A673 (cell line): ENCODE data around the gene RAB3C. TPM values are rescaled to one million over a fixed set of nuclear protein-coding genes. Genes with fewer than 3 reads are reported as not detected.

ENCODE experiments used
- BruUV-seq: library from RNA; stranded (reverse); fragments of 400-500 nt; replicated peaks from 2 replicates; lab custom pipeline; 2021; lab: Mats Ljungman, UMichigan
- CTCF ChIA-PET: fragments of 300-600 bp; sonication (Branson Sonifier 250); formaldehyde crosslinking; loops from one replicate; lab custom pipeline; 2022; ENCODE audit warnings: antibody characterized with exemption; lab: Charles Lee
- POLR2A ChIA-PET: fragments of 300-600 bp; sonication (Branson Sonifier 250); formaldehyde crosslinking; loops from one replicate; lab custom pipeline; 2022; ENCODE audit warnings: antibody characterized with exemption; ENCODE audit not compliant: low non-redundant PET; lab: Charles Lee
- DNase-seq: peaks from one replicate; pipeline ENCODE4 v3.0.0-alpha.2; 2015; ENCODE audit warnings: low spot score
- H3K27ac ChIP-seq: fragments of 200-600 bp; sonication (generic); 2 replicates; pipeline ENCODE4 v1.5.1; 2016; ENCODE audit warnings: mixed run types, low read depth, mild to moderate bottlenecking, mixed read lengths, antibody characterized with exemption, low read length; ENCODE audit not compliant: poor library complexity, severe bottlenecking
- H3K27me3 ChIP-seq: fragments of 200-600 bp; sonication (generic); replicated peaks from 2 replicates; pipeline ENCODE4 v1.6.1; 2017; ENCODE audit warnings: mixed run types, low read depth, mild to moderate bottlenecking, mixed read lengths, antibody characterized with exemption, low read length; ENCODE audit not compliant: insufficient read depth, poor library complexity
- H3K36me3 ChIP-seq: fragments of 200-600 bp; sonication (generic); 2 replicates; pipeline ENCODE4 v1.6.1; 2016; ENCODE audit warnings: mixed run types, mild to moderate bottlenecking, mixed read lengths, antibody characterized with exemption, low read length; ENCODE audit not compliant: insufficient read depth, poor library complexity, severe bottlenecking
- H3K4me1 ChIP-seq: fragments of 200-600 bp; sonication (generic); 2 replicates; pipeline ENCODE4 v1.6.1; 2017; ENCODE audit warnings: mixed run types, mild to moderate bottlenecking, mixed read lengths, antibody characterized with exemption, low read length; ENCODE audit not compliant: insufficient read depth, poor library complexity, severe bottlenecking
- H3K4me3 ChIP-seq: fragments of 200-600 bp; sonication (generic); 2 replicates; pipeline ENCODE4 v1.5.1; 2016; ENCODE audit warnings: low read depth, mixed run types, mild to moderate bottlenecking, mixed read lengths, low read length; ENCODE audit not compliant: poor library complexity, severe bottlenecking
- H3K9me3 ChIP-seq: fragments of 200-600 bp; sonication (generic); 2 replicates; pipeline ENCODE4 v1.6.1; 2016; ENCODE audit warnings: mixed run types, low read depth, mild to moderate bottlenecking, mixed read lengths, antibody characterized with exemption, low read length; ENCODE audit not compliant: poor library complexity, severe bottlenecking
- CTCF ChIP-seq: fragments of 300-800, 200-600 bp; sonication (generic); conservative IDR thresholded peaks from 2 replicates; pipeline ENCODE4 v1.5.1; 2017; ENCODE audit warnings: low read depth, mild to moderate bottlenecking, antibody characterized with exemption, low read length, moderate library complexity, mixed read lengths
- EZH2 ChIP-seq: fragments of 200-600 bp; sonication (generic); IDR thresholded peaks from 2 replicates; pipeline ENCODE4 v1.6.1; 2017; ENCODE audit warnings: borderline replicate concordance, low read depth, mild to moderate bottlenecking, mixed read lengths, antibody characterized with exemption, low read length; ENCODE audit not compliant: poor library complexity, severe bottlenecking
- intact Hi-C: fragments of 100-400 bp; cut with micrococcal nuclease; formaldehyde crosslinking; loops from one replicate; pipeline ENCODE4 v1.10.0; 2022; ENCODE audit not compliant: unreplicated experiment
- total RNA-seq: library from RNA; stranded (reverse); gene quantifications from 2 replicates; pipeline ENCODE4 v1.2.3, GENCODE V29; 2021

Gene RAB3C
- total RNA-seq, 1 experiment from 2014 or later: 0.64 TPM

- Histone ChIP-seq H3K4me1 (peaks cover 20% of the 10 kb centered on the region), H3K36me3 (no peaks in the 10 kb centered on the region), H3K4me3 (no peak overlapping the region), H3K27ac (no peak overlapping the region), H3K27me3 (no peaks in the 10 kb centered on the region), H3K9me3 (no peaks in the 10 kb centered on the region)
- BruUV-seq: no TSS peak
- POLR2A ChIA-PET: no interaction called here
- CTCF ChIA-PET: no interaction called here
- no peak for TF ChIP-seq CTCF
- no peak for TF ChIP-seq EZH2
- intact Hi-C loops: no loop called here
- no peak for DNase-seq
Measured at GRCh38 chr5:58804291-58804690, 221.4 kb downstream of the RAB3C start.

DNA sequence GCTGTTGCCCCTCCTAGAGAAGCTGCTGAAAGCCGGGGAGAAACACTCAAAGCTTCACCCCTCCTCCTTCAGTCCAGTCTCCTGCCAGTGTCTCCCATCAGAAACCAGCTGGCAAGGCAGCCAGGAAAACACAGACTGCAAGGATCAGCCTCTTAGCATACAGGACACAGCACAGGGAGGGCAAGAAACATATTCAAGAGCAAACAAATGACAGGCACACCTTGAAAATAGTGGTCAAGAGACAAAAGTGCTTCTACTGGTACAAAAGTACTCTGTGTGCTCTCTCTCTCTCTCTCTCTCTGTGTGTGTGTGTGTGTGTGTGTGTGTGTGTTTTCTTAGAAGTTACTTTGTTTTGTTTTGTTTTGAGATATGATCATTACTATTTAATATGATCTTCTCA is 227.2 kb downstream of the RAB3C start:
- Histone ChIP-seq H3K36me3 (no peaks in the 10 kb centered on the region), H3K4me1 (no peaks in the 10 kb centered on the region), H3K4me3 (no peak overlapping the region), H3K27me3 (no peaks in the 10 kb centered on the region), H3K27ac (no peak overlapping the region), H3K9me3 (no peaks in the 10 kb centered on the region)
- intact Hi-C loops: loop anchor here (5.0 kb wide), 1 partner anchor 313 kb away; no protein-coding TSS in a partner anchor
- ChIA-PET CTCF (no interaction called here), POLR2A (no interaction called here)
- no TSS peak for BruUV-seq
- no peak for TF ChIP-seq EZH2
- no peak for TF ChIP-seq CTCF
- DNase-seq: no peak

DNA sequence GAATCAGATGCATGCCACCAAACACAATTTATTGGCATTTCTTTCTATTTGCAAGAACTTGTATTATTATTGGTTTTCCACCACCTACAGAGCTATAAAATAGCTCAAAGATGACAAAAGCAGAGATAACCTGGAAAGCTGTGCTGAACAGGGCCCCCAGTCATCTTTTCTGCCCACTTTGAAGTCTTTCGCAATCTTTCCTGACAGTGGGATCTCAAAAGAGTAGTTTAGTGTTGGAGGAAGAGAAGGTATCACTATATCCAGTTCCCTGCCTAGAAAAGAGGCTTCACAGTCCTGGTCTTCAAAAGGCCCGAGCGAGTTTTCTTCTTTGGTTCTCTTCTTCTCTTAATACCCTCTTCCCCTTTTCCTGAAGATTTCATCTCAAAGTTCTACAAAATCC is 231.0 kb downstream of the RAB3C start:
- TF ChIP-seq CTCF (no peak), EZH2 (no peak)
- H3K36me3 ChIP-seq: no peaks in the 10 kb centered on the region
- POLR2A ChIA-PET: no interaction called here
- intact Hi-C loops: loop anchor here (5.0 kb wide), 1 partner anchor 317 kb away; no protein-coding TSS in a partner anchor
- no peak overlapping the region for H3K4me3 ChIP-seq
- no peak for DNase-seq
- CTCF ChIA-PET: no interaction called here
- no peaks in the 10 kb centered on the region for H3K9me3 ChIP-seq
- H3K4me1 ChIP-seq: no peaks in the 10 kb centered on the region
- no TSS peak for BruUV-seq
- H3K27ac ChIP-seq: no peak overlapping the region
- no peaks in the 10 kb centered on the region for H3K27me3 ChIP-seq
